ENCODE measurements around the gene CSNK1E. TPM values are rescaled to one million over a fixed set of nuclear protein-coding genes. Genes with fewer than 3 reads are reported as not detected.

Gene CSNK1E
- total RNA-seq, 6 experiments from 2014 or later = 19.9 to 41.8 (median 27.4) TPM

- DNase-seq (no peak), ATAC-seq (no peak)
- H3K4me1 ChIP-seq = peaks cover 0 to 7% (median 0%) of the 10 kb centered on the region in 4 donors
- WGBS (ENCODE audit: insufficient coverage, low coverage, low lambda C conversion rate, missing lambda C conversion rate) = 85% methylated on average over 6 of the region's 14 CpGs
- intact Hi-C loops (cut with DNase I) = no loop called here
- H3K36me3 ChIP-seq = no peaks in the 10 kb centered on the region
- TF ChIP-seq POLR2A (IDR thresholded peaks at IDR 0.05) (no peak), CTCF (IDR thresholded peaks at IDR 0.05) (no peak)
- no peaks in the 10 kb centered on the region for H3K9me3 ChIP-seq
- H3K27ac ChIP-seq = peak overlapping the region in 2 of 3 donors; percentile 61 to 66
- no peak overlapping the region for H3K4me3 ChIP-seq
- no peaks in the 10 kb centered on the region for H3K27me3 ChIP-seq
Observed at GRCh38 chr22:38318792-38319773, 1.9 kb upstream of the CSNK1E start.

- Histone ChIP-seq H3K27ac (peak overlapping the region; percentile 61 to 86 (median 84)), H3K4me1 (peaks cover 0 to 7% (median 0%) of the 10 kb centered on the region in 4 donors), H3K4me3 (peak overlapping the region in 2 of 3 donors; percentile 20 to 66), H3K9me3 (no peaks in the 10 kb centered on the region), H3K27me3 (no peaks in the 10 kb centered on the region), H3K36me3 (no peaks in the 10 kb centered on the region)
- DNase-seq (peak in 1 of 3 donors; percentile 58), ATAC-seq (peak; percentile 16 to 49 (median 34))
- TF ChIP-seq CTCF (IDR thresholded peaks at IDR 0.05) (no peak), POLR2A (IDR thresholded peaks at IDR 0.05) (no peak)
- 51% methylated on average over 11 of the region's 18 CpGs for WGBS (ENCODE audit: insufficient coverage, low coverage, low lambda C conversion rate, missing lambda C conversion rate)
- intact Hi-C loops (cut with DNase I) = no loop called here
Observed at GRCh38 chr22:38317995-38318715, 922 bp upstream of the CSNK1E start.

- intact Hi-C loops (cut with DNase I) = no loop called here
- TF ChIP-seq POLR2A (IDR thresholded peaks at IDR 0.05) = peak; percentile 23
- TF ChIP-seq CTCF (IDR thresholded peaks at IDR 0.05) = no peak
- H3K4me1 ChIP-seq = peaks cover 0 to 7% (median under 1%) of the 10 kb centered on the region in 4 donors
- peak in 2 of 3 donors; percentile 65 to 78 for DNase-seq
- no peaks in the 10 kb centered on the region for H3K36me3 ChIP-seq
- peak overlapping the region; percentile 86 to 95 (median 89) for H3K27ac ChIP-seq
- peak; percentile 42 to 69 (median 60) for ATAC-seq
- peak overlapping the region; percentile 57 to 70 (median 66) for H3K4me3 ChIP-seq
- no peaks in the 10 kb centered on the region for H3K27me3 ChIP-seq
- no peaks in the 10 kb centered on the region for H3K9me3 ChIP-seq
- WGBS (ENCODE audit: insufficient coverage, low coverage, low lambda C conversion rate, missing lambda C conversion rate) = 0% methylated on average over 9 of the region's 52 CpGs
Observed at GRCh38 chr22:38316364-38317121, 690 bp downstream of the CSNK1E start.

- H3K36me3 ChIP-seq = no peaks in the 10 kb centered on the region
- no peaks in the 10 kb centered on the region for H3K27me3 ChIP-seq
- WGBS (ENCODE audit: insufficient coverage, low coverage, low lambda C conversion rate, missing lambda C conversion rate) = 11% methylated on average over 12 of the region's 12 CpGs
- peaks cover 0 to 10% (median 4%) of the 10 kb centered on the region in 4 donors for H3K4me1 ChIP-seq
- TF ChIP-seq CTCF (IDR thresholded peaks at IDR 0.05) = no peak
- no peak for TF ChIP-seq POLR2A (IDR thresholded peaks at IDR 0.05)
- H3K9me3 ChIP-seq = no peaks in the 10 kb centered on the region
- H3K27ac ChIP-seq = peak overlapping the region; percentile 86 to 95 (median 89)
- ATAC-seq = no peak
- no peak for DNase-seq
- intact Hi-C loops (cut with DNase I) = no loop called here
- peak overlapping the region; percentile 57 to 70 (median 66) for H3K4me3 ChIP-seq
Observed at GRCh38 chr22:38315823-38316363, 1.3 kb downstream of the CSNK1E start.
